HepG2 (cell line): ENCODE data around the gene KLHL7.

Source experiments
- FOXA3 ChIP-seq: IDR thresholded peaks from 2 replicates; pipeline ENCODE4 v1.6.1; 2016; ENCODE audit warnings: missing genetic modification reagents, missing compliant biosample characterization
- LBX2 ChIP-seq: sonication (generic); formaldehyde crosslinking; IDR thresholded peaks from 2 replicates; pipeline ENCODE4 v1.5.0; 2020; ENCODE audit warnings: missing genetic modification reagents, mild to moderate bottlenecking, borderline replicate concordance
- PHF21A ChIP-seq: sonication (generic); formaldehyde crosslinking; IDR thresholded peaks from 2 replicates; pipeline ENCODE4 v1.5.0; 2020; ENCODE audit warnings: mild to moderate bottlenecking, missing genetic modification reagents

DNA sequence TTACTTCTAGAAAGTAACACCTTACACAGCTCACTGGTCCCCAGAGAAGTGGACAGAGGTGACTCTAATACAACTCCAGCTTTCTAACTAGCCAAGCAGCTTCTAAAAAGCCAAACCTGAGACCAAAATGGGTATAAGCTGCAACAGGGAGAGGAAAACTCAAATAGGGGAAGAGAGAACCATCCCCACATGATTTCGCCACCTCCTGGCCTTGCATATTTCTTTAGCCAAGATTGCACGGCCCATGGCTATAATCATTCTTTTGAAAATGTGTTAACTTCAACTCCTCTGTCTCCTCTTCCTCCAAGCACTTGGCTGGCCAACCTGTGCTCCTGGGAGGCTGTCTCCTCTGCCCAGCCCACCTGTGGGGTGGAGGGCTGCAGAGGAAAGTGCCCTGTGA, 104.9 kb downstream of the KLHL7 start:
- TF ChIP-seq LBX2 (CRISPR knock-in tag) (no peak), FOXA3 (CRISPR knock-in tag) (no peak), PHF21A (no peak)
